GM10266 (cell line): Measurements from ENCODE around the gene CYTL1.

Experiments
- DNase-seq: peaks from one replicate; pipeline ENCODE4 v3.0.0; 2012; ENCODE audit errors: extremely low spot score
- TF ChIP-seq, protein P1 (sequence below): IDR thresholded peaks from 2 replicates; pipeline ENCODE4 v1.5.1; 2012; ENCODE audit warnings: mild to moderate bottlenecking, low read depth; ENCODE audit not compliant: control insufficient read depth, insufficient read depth; ENCODE audit errors: missing control alignments

Gene CYTL1

DNA sequence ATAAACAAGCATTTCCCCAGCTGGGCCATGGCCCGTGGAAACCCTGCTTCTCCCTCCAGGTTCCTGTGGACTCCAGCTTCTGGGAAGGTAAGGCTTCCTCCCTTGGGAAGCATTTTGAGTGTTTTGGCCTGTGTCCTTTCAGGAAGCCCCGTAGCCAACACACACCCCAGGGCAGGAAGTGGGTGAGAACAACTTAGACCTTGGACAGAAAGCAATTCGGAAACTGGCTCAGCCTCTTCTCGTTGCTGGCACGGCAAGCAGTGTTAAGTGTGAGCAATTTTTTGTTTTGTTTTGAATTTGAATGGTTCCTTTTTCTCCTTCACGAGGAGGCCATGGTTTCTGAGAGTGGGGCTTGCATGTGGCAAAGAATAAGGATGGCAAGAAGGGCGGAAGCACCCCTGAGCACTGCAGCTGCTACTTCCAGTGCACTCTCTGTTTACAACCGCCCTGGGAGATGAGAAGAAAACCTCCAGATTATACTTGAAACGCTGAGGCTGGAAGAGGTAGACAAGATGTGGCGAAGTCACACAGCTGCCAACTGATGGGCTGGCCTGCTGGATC lies 14.1 kb upstream of the CYTL1 start:
- TF ChIP-seq, protein P1, sequence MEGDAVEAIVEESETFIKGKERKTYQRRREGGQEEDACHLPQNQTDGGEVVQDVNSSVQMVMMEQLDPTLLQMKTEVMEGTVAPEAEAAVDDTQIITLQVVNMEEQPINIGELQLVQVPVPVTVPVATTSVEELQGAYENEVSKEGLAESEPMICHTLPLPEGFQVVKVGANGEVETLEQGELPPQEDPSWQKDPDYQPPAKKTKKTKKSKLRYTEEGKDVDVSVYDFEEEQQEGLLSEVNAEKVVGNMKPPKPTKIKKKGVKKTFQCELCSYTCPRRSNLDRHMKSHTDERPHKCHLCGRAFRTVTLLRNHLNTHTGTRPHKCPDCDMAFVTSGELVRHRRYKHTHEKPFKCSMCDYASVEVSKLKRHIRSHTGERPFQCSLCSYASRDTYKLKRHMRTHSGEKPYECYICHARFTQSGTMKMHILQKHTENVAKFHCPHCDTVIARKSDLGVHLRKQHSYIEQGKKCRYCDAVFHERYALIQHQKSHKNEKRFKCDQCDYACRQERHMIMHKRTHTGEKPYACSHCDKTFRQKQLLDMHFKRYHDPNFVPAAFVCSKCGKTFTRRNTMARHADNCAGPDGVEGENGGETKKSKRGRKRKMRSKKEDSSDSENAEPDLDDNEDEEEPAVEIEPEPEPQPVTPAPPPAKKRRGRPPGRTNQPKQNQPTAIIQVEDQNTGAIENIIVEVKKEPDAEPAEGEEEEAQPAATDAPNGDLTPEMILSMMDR = no peak

GRCh38 chr4:5032813-5033212 lies 13.6 kb upstream of the CYTL1 start:
- TF ChIP-seq, protein P1 = no peak
- DNase-seq = no peak

More for the DNA sequence above, 14.1 kb upstream of the CYTL1 start:
- no peak for DNase-seq

DNA sequence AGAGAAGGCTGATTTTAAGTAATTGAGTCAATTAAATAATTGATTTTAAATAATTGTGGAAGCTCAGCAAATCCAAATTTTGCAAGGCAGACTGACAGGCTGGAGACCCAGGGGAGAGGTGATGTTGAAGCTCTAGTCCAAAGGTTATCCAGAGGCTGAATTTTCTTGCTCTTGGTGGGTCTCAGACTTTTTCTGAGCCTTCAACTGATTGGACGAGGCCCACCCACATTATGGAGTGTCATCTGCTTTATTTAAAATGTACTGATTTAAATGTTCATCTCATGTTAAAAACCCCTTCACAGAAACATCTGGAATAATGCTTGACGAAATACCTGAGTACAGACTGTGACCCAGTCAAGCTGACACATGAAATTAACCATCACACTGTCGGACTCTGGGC lies 11.7 kb upstream of the CYTL1 start:
- no peak for DNase-seq
- TF ChIP-seq, protein P1 = no peak

GRCh38 chr4:5030221-5030620 lies 11.0 kb upstream of the CYTL1 start:
- no peak for DNase-seq
- TF ChIP-seq, protein P1 = no peak

GRCh38 chr4:5029447-5029846 lies 10.2 kb upstream of the CYTL1 start:
- DNase-seq = no peak
- TF ChIP-seq, protein P1 = no peak

DNA sequence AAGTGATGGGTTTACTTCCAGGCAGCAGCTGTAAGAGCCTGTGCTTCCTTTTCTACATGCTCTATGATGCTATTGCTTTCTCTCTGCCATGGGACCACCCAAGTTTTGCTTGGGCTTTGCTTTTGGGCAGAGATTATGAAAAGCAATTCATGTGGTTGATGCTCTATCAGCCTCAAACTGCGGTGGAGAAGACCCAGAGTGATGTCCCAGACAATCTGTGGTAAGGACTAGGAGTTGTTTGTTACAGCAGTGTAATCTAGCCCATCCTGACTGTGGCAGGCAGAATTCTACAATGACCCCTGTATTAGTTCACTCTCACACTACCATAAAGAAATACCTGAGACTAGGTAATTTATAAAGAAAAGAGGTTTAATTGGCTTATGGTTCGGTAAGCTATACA lies 9.2 kb upstream of the CYTL1 start:
- no peak for DNase-seq
- TF ChIP-seq, protein P1 = no peak

DNA sequence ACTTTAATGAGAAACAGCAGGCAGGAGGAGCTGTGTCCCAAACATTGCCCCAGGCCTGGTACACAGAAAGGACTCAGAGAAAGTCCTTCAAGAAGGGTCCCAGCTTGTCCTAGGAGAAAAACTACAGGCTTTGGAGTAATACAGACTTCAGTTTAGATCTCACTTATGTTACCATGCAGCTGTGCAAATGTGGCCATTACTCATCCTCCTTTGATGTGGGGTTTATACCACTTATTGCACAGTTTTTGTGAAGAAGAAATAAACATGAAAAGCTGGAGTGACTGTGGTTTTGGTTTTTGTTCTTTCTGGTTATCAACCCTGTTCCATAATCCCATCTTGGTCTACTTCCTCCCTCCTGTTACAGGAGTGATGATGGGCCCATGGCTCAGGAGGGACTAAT lies 8.1 kb upstream of the CYTL1 start:
- no peak for DNase-seq
- TF ChIP-seq, protein P1 = no peak
